ENCODE results near the gene CYP2W1.

- no peak for TF ChIP-seq STAT1 (conservative IDR thresholded peaks at IDR 0.05)
- TF ChIP-seq EP300 (IDR thresholded peaks at IDR 0.05; ENCODE audit: borderline replicate concordance in 1 of 2, control insufficient read depth in 1 of 2, low read depth in 2 of 2, low read length in 2 of 2), result no peak
Measured at GRCh38 chr7:1015196-1016121, 32.5 kb downstream of the CYP2W1 start.
